ENCODE data around the gene SYT12.

DNA sequence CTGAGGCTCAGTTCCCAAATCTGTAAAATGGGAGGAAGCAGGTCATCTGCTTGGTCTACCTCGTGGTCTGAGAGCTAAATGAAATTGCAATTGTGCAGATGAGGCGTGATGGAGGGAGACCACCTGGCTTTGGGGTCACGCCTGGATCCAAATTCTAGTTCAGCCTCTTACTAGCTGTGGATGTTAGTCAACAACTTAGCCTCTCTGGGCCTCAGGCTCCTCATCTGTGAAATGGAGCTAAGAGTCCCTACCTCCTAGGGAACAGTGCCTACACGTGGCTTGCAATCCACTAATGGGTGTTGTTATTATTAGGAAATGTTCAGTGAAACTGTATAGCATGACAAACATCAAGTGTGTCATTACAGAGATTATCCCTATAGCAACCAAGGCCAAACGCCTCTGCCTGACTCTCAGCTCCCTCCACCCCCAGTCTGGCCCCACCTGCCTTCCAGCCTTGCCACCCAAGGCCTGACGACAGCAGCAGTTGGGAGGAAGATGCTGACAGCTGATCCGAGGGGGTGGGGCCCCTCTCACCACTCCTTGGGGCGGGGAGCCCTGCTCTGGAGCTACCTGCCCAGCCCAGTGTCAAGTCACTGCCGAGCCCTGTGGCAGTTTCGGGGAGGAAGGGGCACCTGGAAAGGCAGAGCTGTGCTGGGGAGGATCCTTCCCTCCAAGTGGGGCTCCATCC is 32.0 kb downstream of the SYT12 start:
- TF ChIP-seq, protein P1, sequence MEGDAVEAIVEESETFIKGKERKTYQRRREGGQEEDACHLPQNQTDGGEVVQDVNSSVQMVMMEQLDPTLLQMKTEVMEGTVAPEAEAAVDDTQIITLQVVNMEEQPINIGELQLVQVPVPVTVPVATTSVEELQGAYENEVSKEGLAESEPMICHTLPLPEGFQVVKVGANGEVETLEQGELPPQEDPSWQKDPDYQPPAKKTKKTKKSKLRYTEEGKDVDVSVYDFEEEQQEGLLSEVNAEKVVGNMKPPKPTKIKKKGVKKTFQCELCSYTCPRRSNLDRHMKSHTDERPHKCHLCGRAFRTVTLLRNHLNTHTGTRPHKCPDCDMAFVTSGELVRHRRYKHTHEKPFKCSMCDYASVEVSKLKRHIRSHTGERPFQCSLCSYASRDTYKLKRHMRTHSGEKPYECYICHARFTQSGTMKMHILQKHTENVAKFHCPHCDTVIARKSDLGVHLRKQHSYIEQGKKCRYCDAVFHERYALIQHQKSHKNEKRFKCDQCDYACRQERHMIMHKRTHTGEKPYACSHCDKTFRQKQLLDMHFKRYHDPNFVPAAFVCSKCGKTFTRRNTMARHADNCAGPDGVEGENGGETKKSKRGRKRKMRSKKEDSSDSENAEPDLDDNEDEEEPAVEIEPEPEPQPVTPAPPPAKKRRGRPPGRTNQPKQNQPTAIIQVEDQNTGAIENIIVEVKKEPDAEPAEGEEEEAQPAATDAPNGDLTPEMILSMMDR (IDR thresholded peaks at IDR 0.05), result no peak
- no peak for TF ChIP-seq POLR2AphosphoS5 (IDR thresholded peaks at IDR 0.05)

Data from gastroesophageal sphincter (tissue), 3 donors.